ENCODE data around the gene PTPRK.

DNA sequence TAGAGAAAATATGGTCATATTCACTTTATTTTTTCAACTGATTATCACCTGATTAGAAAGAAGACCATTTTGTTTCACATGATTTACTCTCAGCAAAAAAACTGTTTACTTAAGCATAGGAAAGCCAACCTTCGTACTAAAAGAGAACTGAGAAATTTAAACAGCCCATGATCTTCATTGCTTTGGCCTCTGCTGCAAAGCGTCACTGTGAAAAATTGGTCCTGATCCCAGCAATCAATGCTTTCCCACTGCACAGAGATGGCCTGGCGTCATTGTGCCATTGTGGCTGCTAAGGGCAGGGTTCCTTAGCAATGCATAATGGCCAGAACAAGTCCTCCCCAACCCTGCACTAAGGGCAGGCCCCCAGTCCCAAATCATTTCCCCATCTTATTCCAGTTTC lies 599.6 kb downstream of the PTPRK start:
- TF ChIP-seq, protein P1, sequence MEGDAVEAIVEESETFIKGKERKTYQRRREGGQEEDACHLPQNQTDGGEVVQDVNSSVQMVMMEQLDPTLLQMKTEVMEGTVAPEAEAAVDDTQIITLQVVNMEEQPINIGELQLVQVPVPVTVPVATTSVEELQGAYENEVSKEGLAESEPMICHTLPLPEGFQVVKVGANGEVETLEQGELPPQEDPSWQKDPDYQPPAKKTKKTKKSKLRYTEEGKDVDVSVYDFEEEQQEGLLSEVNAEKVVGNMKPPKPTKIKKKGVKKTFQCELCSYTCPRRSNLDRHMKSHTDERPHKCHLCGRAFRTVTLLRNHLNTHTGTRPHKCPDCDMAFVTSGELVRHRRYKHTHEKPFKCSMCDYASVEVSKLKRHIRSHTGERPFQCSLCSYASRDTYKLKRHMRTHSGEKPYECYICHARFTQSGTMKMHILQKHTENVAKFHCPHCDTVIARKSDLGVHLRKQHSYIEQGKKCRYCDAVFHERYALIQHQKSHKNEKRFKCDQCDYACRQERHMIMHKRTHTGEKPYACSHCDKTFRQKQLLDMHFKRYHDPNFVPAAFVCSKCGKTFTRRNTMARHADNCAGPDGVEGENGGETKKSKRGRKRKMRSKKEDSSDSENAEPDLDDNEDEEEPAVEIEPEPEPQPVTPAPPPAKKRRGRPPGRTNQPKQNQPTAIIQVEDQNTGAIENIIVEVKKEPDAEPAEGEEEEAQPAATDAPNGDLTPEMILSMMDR (IDR thresholded peaks at IDR 0.05 in 2 of 3, conservative IDR thresholded peaks at IDR 0.05 in 1 of 3; ENCODE audit: insufficient read depth in 2 of 3, low read depth in 1 of 3, low read length in 3 of 3): no peak
- TF ChIP-seq BCOR (IDR thresholded peaks at IDR 0.05) (no peak), BMI1 (IDR thresholded peaks at IDR 0.05; ENCODE audit: low read length) (no peak), SMC3 (conservative IDR thresholded peaks at IDR 0.05; ENCODE audit: insufficient read depth, low read depth, low read length) (no peak), NFRKB (IDR thresholded peaks at IDR 0.05; ENCODE audit: low read depth) (no peak), MAFF (IDR thresholded peaks at IDR 0.05; ENCODE audit: low read length) (no peak)

Measured in K562 (cell line).